H1 (cell line): ENCODE measurements around the gene RNF31. TPM values are rescaled to one million over a fixed set of nuclear protein-coding genes. Genes with fewer than 3 reads are reported as not detected.

ENCODE experiments used
- CTCF ChIA-PET: fragments of 300-600 bp; sonication (Branson Sonifier 250); formaldehyde crosslinking; loops from one replicate; lab custom pipeline; 2021; ENCODE audit not compliant: partially characterized antibody; lab: Charles Lee
- POLR2A ChIA-PET: fragments of 300-600 bp; sonication (Branson Sonifier 250); formaldehyde crosslinking; loops from one replicate; lab custom pipeline; 2021; ENCODE audit warnings: inconsistent platforms; ENCODE audit not compliant: partially characterized antibody; lab: Charles Lee
- DNase-seq, 2 experiments: peaks; one replicate each; pipeline versions ENCODE4 v3.0.0 to v3.0.0-alpha.2; 2010 to 2022; ENCODE audit warnings: low spot score in 2 of 2, low read depth in 1 of 2, mixed read lengths in 1 of 2
- FAIRE-seq: peaks from 2 replicates; lab custom pipeline; 2011; peaks lifted over from hg19 to GRCh38; lab: Jason Lieb, UNC
- H2AFZ ChIP-seq: 2 replicates; pipeline ENCODE4 v1.8.1; 2012; ENCODE audit warnings: low read length, inconsistent platforms
- H2AK5ac ChIP-seq: 2 replicates; pipeline ENCODE4 v1.6.1; 2013; ENCODE audit warnings: low read depth, low read length
- H2BK120ac ChIP-seq: replicated peaks from 2 replicates; pipeline ENCODE3; 2013; ENCODE audit warnings: low read depth, low read length, inconsistent platforms
- H2BK12ac ChIP-seq: 2 replicates; pipeline ENCODE4 v1.6.1; 2013; ENCODE audit warnings: low read depth, low read length
- H2BK15ac ChIP-seq: 2 replicates; pipeline ENCODE4 v1.6.1; 2013; ENCODE audit warnings: low read length
- H2BK20ac ChIP-seq: 2 replicates; pipeline ENCODE4 v1.6.1; 2013; ENCODE audit warnings: low read length
- H2BK5ac ChIP-seq: 2 replicates; pipeline ENCODE4 v1.6.1; 2013; ENCODE audit warnings: low read depth, low read length
- H3K14ac ChIP-seq: 2 replicates; pipeline ENCODE4 v1.6.1; 2013; ENCODE audit warnings: inconsistent platforms; ENCODE audit not compliant: insufficient read length
- H3K18ac ChIP-seq: 2 replicates; pipeline ENCODE4 v1.6.1; 2013; ENCODE audit warnings: low read length; ENCODE audit errors: extremely low read depth
- H3K23ac ChIP-seq: 2 replicates; pipeline ENCODE4 v1.6.1; 2013; ENCODE audit warnings: inconsistent platforms; ENCODE audit not compliant: insufficient read length
- H3K23me2 ChIP-seq: 2 replicates; pipeline ENCODE4 v1.6.1; 2013; ENCODE audit warnings: low read depth, low read length
- H3K27ac ChIP-seq: 2 replicates; pipeline ENCODE4 v1.6.1; 2011; ENCODE audit warnings: low read depth, low read length, inconsistent platforms
- H3K27me3 ChIP-seq, 4 experiments: replicated peaks in 1 of 4; 1 replicate in 1 of 4; 2 replicates in 3 of 4; pipeline versions ENCODE4 v1.6.1 to v1.8.1; 2011 to 2013; ENCODE audit warnings: low read length in 3 of 4, mild to moderate bottlenecking in 3 of 4, inconsistent platforms in 2 of 4, mixed read lengths in 2 of 4, moderate library complexity in 1 of 4; ENCODE audit not compliant: control insufficient read depth in 3 of 4, insufficient read depth in 3 of 4; ENCODE audit errors: extremely low read depth in 1 of 4
- H3K36me3 ChIP-seq, 4 experiments: 2 replicates each; pipeline versions ENCODE4 v1.6.1 to v1.8.1; 2011 to 2013; ENCODE audit warnings: mild to moderate bottlenecking in 4 of 4, low read length in 3 of 4, moderate library complexity in 2 of 4, control low read depth in 1 of 4, inconsistent platforms in 1 of 4; ENCODE audit not compliant: insufficient read depth in 4 of 4, control insufficient read depth in 2 of 4
- H3K4ac ChIP-seq: replicated peaks from 2 replicates; pipeline ENCODE3; 2013; ENCODE audit warnings: low read length, low read depth, mixed read lengths, inconsistent platforms; ENCODE audit not compliant: insufficient read length
- H3K4me1 ChIP-seq, 4 experiments: replicated peaks in 1 of 4; 1 replicate in 1 of 4; 2 replicates in 3 of 4; pipeline versions ENCODE4 v1.6.1 to v1.8.1; 2011 to 2013; ENCODE audit warnings: low read length in 3 of 4, inconsistent platforms in 2 of 4, mixed read lengths in 1 of 4; ENCODE audit not compliant: insufficient read depth in 4 of 4, control insufficient read depth in 3 of 4
- H3K4me2 ChIP-seq, 2 experiments: 2 replicates each; pipeline versions ENCODE4 v1.6.1 to v1.8.1; 2011 to 2013; ENCODE audit warnings: low read depth in 2 of 2, low read length in 2 of 2, control low read depth in 1 of 2, inconsistent platforms in 1 of 2, mild to moderate bottlenecking in 1 of 2; ENCODE audit not compliant: insufficient read depth in 1 of 2
- H3K4me3 ChIP-seq, 4 experiments: fragments of 200-600, 300-600 bp in 1 of 4; sonication (generic), shearing (Covaris generic), sonication (Bioruptor Twin) in 1 of 4; 2 replicates each; pipeline versions ENCODE4 v1.5.1 to v1.8.1; 2011 to 2016; ENCODE audit warnings: low read length in 4 of 4, low read depth in 3 of 4, control low read depth in 2 of 4, inconsistent platforms in 2 of 4, mild to moderate bottlenecking in 2 of 4, mixed read lengths in 1 of 4, moderate library complexity in 1 of 4; ENCODE audit not compliant: insufficient read depth in 2 of 4; ENCODE audit errors: extremely low read depth in 1 of 4
- H3K56ac ChIP-seq: replicated peaks from 2 replicates; pipeline ENCODE3; 2013; ENCODE audit warnings: low read depth, mild to moderate bottlenecking, mixed read lengths, low read length, inconsistent platforms; ENCODE audit not compliant: insufficient read length
- H3K79me1 ChIP-seq: 2 replicates; pipeline ENCODE4 v1.6.1; 2013; ENCODE audit warnings: low read depth, low read length, control low read depth
- H3K79me2 ChIP-seq, 2 experiments: 2 replicates each; pipeline versions ENCODE4 v1.6.1 to v1.8.1; 2012 to 2013; ENCODE audit warnings: low read length in 2 of 2, mild to moderate bottlenecking in 2 of 2, inconsistent platforms in 1 of 2; ENCODE audit not compliant: insufficient read depth in 2 of 2, control insufficient read depth in 1 of 2
- H3K9ac ChIP-seq, 4 experiments: replicated peaks in 1 of 4; 1 replicate in 1 of 4; 2 replicates in 3 of 4; pipeline versions ENCODE4 v1.6.1 to v1.8.1; 2011 to 2013; ENCODE audit warnings: low read depth in 3 of 4, low read length in 3 of 4, control low read depth in 2 of 4, mild to moderate bottlenecking in 2 of 4, moderate library complexity in 2 of 4, inconsistent platforms in 1 of 4; ENCODE audit errors: extremely low read depth in 1 of 4
- H3K9me3 ChIP-seq, 2 experiments: 2 replicates each; pipeline versions ENCODE4 v1.6.1 to v1.8.1; 2012 to 2013; ENCODE audit warnings: mild to moderate bottlenecking in 2 of 2, moderate library complexity in 2 of 2, control low read depth in 1 of 2, inconsistent platforms in 1 of 2, low read depth in 1 of 2, low read length in 1 of 2, mixed read lengths in 1 of 2; ENCODE audit not compliant: insufficient read depth in 2 of 2
- H4K20me1 ChIP-seq, 2 experiments: replicated peaks in 1 of 2; 2 replicates each; pipeline versions ENCODE3 to v1.8.1; 2011 to 2013; ENCODE audit warnings: inconsistent platforms in 2 of 2, low read length in 2 of 2, mild to moderate bottlenecking in 1 of 2; ENCODE audit not compliant: insufficient read depth in 2 of 2, control insufficient read depth in 1 of 2
- H4K5ac ChIP-seq: 2 replicates; pipeline ENCODE4 v1.6.1; 2013; ENCODE audit warnings: low read length, low read depth, mixed read lengths, inconsistent platforms; ENCODE audit not compliant: insufficient read length
- H4K8ac ChIP-seq: 2 replicates; pipeline ENCODE4 v1.8.0; 2013; ENCODE audit warnings: mild to moderate bottlenecking, moderate library complexity, low read length, inconsistent platforms; ENCODE audit not compliant: insufficient read depth; ENCODE audit errors: extremely low read depth
- H4K91ac ChIP-seq: replicated peaks from 2 replicates; pipeline ENCODE3; 2013; ENCODE audit warnings: low read length, mixed read lengths, inconsistent platforms; ENCODE audit not compliant: insufficient read length
- CREB1 ChIP-seq: IDR thresholded peaks from 2 replicates; pipeline ENCODE4 v1.6.1; 2012; ENCODE audit warnings: inconsistent platforms
- EZH2 ChIP-seq: fragments of 200-600 bp; sonication (generic); IDR thresholded peaks from 2 replicates; pipeline ENCODE4 v1.7.1; 2012; ENCODE audit warnings: low read depth, mild to moderate bottlenecking, moderate library complexity, low read length, inconsistent platforms; ENCODE audit not compliant: severe bottlenecking
- JUN ChIP-seq: IDR thresholded peaks from 2 replicates; pipeline ENCODE4 v1.6.1; 2011; ENCODE audit warnings: low read depth, mild to moderate bottlenecking, improper control_type of control experiment, low read length
- KDM4A ChIP-seq: IDR thresholded peaks from one replicate; pipeline ENCODE4 v1.7.1; 2012; ENCODE audit warnings: low read depth, mild to moderate bottlenecking, moderate library complexity, low read length, inconsistent platforms; ENCODE audit not compliant: severe bottlenecking
- RBBP5 ChIP-seq: IDR thresholded peaks from 2 replicates; pipeline ENCODE4 v1.7.1; 2012; ENCODE audit warnings: low read depth, mild to moderate bottlenecking, inconsistent platforms, low read length, moderate library complexity, borderline replicate concordance
- RNF2 ChIP-seq: fragments of 200-900, 300-1000 bp; sonication (generic); IDR thresholded peaks from 2 replicates; pipeline ENCODE4 v1.7.1; 2016; ENCODE audit warnings: borderline replicate concordance, low read depth, mild to moderate bottlenecking, antibody characterized with exemption, low read length; ENCODE audit not compliant: poor library complexity, severe bottlenecking; ENCODE audit errors: missing control alignments
- SIN3A ChIP-seq, 2 experiments: IDR thresholded peaks in 1 of 2; conservative IDR thresholded peaks in 1 of 2; 2 replicates each; pipeline ENCODE4 v1.6.1; 2011 to 2012; ENCODE audit warnings: low read length in 2 of 2, improper control_type of control experiment in 1 of 2, low read depth in 1 of 2, mild to moderate bottlenecking in 1 of 2
- ZNF274 ChIP-seq: IDR thresholded peaks from 2 replicates; pipeline ENCODE4 v1.7.0; 2012; ENCODE audit warnings: low read length, borderline replicate concordance; ENCODE audit errors: extremely low read depth
- WGBS, 2 experiments: shearing (Covaris generic) in 1 of 2; methylation state at CpG; one replicate each; pipeline versions ENCODE4 v1.1.6 to v1.1.7; 2013 to 2015; ENCODE audit warnings: low lambda C conversion rate in 2 of 2, mixed read lengths in 2 of 2, inconsistent platforms in 1 of 2, low coverage in 1 of 2, missing lambda C conversion rate in 1 of 2; ENCODE audit not compliant: insufficient replicate concordance in 2 of 2, insufficient coverage in 1 of 2, insufficient read length in 1 of 2; ENCODE audit errors: extremely low coverage in 1 of 2, missing lambda C conversion rate in 1 of 2; 5-methylcytosine and 5-hydroxymethylcytosine counted together
- polyA plus RNA-seq, 7 experiments: library from polyadenylated mRNA; depleted of rRNA in 3 of 7; stranded (reverse) in 5 of 7; unstranded in 2 of 7; fragments of >200 nt in 5 of 7; fragments of 200-250 nt in 2 of 7; gene quantifications; 1 replicate in 5 of 7; 2 replicates in 1 of 7; 4 replicates in 1 of 7; pipeline versions ENCODE4 v1.2.1 to v1.2.3, GENCODE V29; 2011 to 2013; ENCODE audit warnings: missing spikeins in 2 of 7, mixed read lengths in 2 of 7
- total RNA-seq: library from RNA; stranded (reverse); fragmentation: NEBNext Ultra II Directional; extraction: Animal tissue kit (Norgen Biotek cat#: 25700); gene quantifications from 2 replicates; pipeline ENCODE4 v1.2.1, GENCODE V29; 2021

RNF31 gene
- total and polyA plus RNA-seq, 2 of the 8 experiments (the other 6 are each of a cell fraction or from before 2014, with no cell fraction given), result 17.5 to 72.0 TPM

DNA sequence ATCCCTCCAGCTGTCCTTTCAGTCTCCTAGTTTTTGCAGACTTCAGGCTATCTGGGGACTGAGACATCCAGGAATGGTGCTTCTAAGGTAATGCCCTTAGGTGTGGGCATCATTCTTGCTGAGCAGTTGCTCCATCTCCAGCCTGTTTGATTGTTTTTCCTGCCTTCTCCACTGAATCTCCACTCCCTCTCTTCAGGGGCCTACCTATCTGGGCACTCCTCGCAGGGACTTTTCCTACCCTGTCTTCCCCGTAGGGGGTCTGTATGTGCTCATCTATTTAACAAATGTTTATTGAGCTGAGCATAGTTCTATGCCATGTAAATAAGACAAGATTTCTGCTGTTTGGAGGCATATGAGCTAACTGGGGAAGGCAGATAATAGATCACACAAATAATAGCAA is 14.3 kb upstream of the RNF31 start:
- Histone ChIP-seq H2BK12ac (no peak overlapping the region), H3K79me1 (no peaks in the 10 kb centered on the region), H3K23me2 (peaks cover 5% of the 10 kb centered on the region; the same call in 1 of the 2 replicates), H3K4me1 (peaks cover 0 to 10% (median 5%) of the 10 kb centered on the region in 4 experiments; a peak in 4 of 7 replicates), H3K36me3 (peaks cover 0 to 8% (median 2%) of the 10 kb centered on the region in 4 experiments; a peak in 3 of 8 replicates), H2BK15ac (no peak overlapping the region), H3K4me3 (no peak overlapping the region), H3K14ac (no peak overlapping the region), H2BK20ac (no peak overlapping the region), H3K27me3 (no peaks in the 10 kb centered on the region), H2BK5ac (no peak overlapping the region), H3K18ac (no peak overlapping the region), H3K4ac (no peak overlapping the region), H3K23ac (no peak overlapping the region), H3K56ac (no peak overlapping the region), H4K91ac (no peak overlapping the region), H3K27ac (no peak overlapping the region), H3K79me2 (no peaks in the 10 kb centered on the region), H4K20me1 (no peaks in the 10 kb centered on the region), H2AK5ac (no peak overlapping the region), H3K9ac (no peak overlapping the region), H2BK120ac (no peak overlapping the region), H4K5ac (no peak overlapping the region), H3K9me3 (no peaks in the 10 kb centered on the region), H3K4me2 (no peak overlapping the region), H2AFZ (no peak overlapping the region), H4K8ac (no peak overlapping the region)
- FAIRE-seq (no peak), DNase-seq (no peak)
- TF ChIP-seq JUN, result no peak
- TF ChIP-seq ZNF274, result no peak
- no peak for TF ChIP-seq RBBP5
- TF ChIP-seq CREB1, result no peak
- TF ChIP-seq EZH2, result no peak
- no peak for TF ChIP-seq SIN3A (conservative IDR thresholded peaks at IDR 0.05 in 1 of 2, IDR thresholded peaks at IDR 0.05 in 1 of 2; ENCODE audit: low read depth in 1 of 2, low read length in 2 of 2)
- TF ChIP-seq RNF2, result no peak
- TF ChIP-seq KDM4A, result no peak
- POLR2A ChIA-PET, result interaction anchor here (1.0 to 11.1 kb wide), 8 partner anchors 8 to 81 kb away, joined by 3 to 100 read pairs (median 6); partner anchors contain the start of genes DCAF11, EMC9, NRL and RNF31
- WGBS, 2 experiments, result 90% methylated on average over 2 of the region's 2 CpGs; no CpG with 5 or more reads in 1 of the 2 experiments
- CTCF ChIA-PET, result interaction anchor here (0.7 kb wide), 1 partner anchor 25 kb away, joined by 4 read pairs; no protein-coding TSS in a partner anchor
